HG02885 (cell line): ENCODE data around the gene ZYG11A.
"Not testable (repeated sequence)": the region's sequence is repeated elsewhere in the genome, so short reads cannot be mapped to it uniquely, and the experiment has no call there.

Experiments used
- ATAC-seq: cut with Tn5 transposase; IDR thresholded peaks from one replicate; pipeline ENCODE4 v1.9.1; 2021; ENCODE audit warnings: mild to moderate bottlenecking; ENCODE audit not compliant: unreplicated experiment, poor library complexity

The ZYG11A gene

GRCh38 chr1:52869727-52870126, 27.2 kb downstream of the ZYG11A start:
- not testable (repeated sequence) for ATAC-seq

GRCh38 chr1:52876843-52877242, 34.3 kb downstream of the ZYG11A start:
- no peak for ATAC-seq

- no peak for ATAC-seq
Measured at GRCh38 chr1:52877554-52877953, 35.0 kb downstream of the ZYG11A start.

GRCh38 chr1:52880206-52880605, 37.6 kb downstream of the ZYG11A start:
- ATAC-seq = no peak

GRCh38 chr1:52887483-52887882, 44.9 kb downstream of the ZYG11A start:
- ATAC-seq = no peak

- no peak for ATAC-seq
Measured at GRCh38 chr1:52892424-52893215, 50.1 kb downstream of the ZYG11A start.

DNA sequence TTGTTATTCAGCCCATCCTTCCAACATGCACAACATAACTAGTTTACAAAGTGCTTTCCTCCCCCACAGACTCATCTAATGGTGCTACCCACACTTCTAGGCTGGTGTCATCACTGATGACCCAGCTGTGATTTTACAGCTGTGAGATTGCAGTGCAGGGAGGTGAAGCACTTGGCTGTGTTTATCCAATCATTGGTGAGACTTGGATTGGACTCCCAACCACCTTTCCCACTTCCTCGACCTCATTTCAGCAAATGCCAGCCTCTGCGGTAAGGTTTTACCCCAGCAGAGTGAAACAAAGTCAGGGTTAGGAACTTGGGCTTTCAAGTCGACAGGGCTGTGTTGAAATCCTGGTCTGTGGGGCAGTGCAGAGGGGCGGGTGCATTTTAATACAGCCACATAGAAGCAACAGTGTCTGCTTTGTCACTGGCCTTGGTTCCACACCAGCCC, 56.9 kb downstream of the ZYG11A start:
- ATAC-seq = no peak

GRCh38 chr1:52900402-52900801, 57.8 kb downstream of the ZYG11A start:
- ATAC-seq = no peak

GRCh38 chr1:52901384-52901783, 58.8 kb downstream of the ZYG11A start:
- ATAC-seq = no peak

DNA sequence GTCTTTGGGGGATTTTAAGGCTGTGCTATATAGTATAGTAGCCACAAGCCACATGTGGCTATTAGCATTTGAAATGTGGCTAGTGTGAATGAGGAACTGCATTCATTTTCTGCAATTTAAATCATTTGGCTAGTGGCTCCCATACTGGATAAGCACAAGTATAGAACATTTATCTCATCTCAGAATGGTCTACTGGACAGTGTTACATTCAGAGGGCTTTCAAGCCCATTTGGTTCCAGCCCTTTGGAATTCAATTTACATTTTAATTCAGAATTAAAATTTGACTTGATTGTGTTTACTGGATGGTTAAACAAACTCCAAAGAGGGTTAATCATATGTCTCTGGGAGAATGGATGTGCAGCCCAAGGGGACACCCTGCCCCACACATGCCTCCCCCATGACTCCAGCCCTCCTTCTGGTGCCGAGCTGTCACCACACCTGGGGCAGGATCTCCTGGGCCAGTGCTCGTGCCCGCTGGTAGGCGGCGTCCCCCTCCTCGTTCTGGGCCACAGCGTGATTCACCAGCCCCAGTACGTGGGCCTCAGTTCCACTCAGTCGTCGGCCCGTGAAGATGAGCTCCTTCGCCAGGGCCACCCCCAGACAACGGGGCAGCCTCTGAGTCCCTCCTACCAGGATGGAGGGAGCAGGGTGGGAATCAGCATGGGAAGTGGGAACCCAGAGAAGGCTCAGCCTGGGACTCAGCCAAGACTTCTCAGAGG, 61.8 kb downstream of the ZYG11A start:
- ATAC-seq = no peak

GRCh38 chr1:52904927-52905698, 62.6 kb downstream of the ZYG11A start:
- no peak for ATAC-seq

DNA sequence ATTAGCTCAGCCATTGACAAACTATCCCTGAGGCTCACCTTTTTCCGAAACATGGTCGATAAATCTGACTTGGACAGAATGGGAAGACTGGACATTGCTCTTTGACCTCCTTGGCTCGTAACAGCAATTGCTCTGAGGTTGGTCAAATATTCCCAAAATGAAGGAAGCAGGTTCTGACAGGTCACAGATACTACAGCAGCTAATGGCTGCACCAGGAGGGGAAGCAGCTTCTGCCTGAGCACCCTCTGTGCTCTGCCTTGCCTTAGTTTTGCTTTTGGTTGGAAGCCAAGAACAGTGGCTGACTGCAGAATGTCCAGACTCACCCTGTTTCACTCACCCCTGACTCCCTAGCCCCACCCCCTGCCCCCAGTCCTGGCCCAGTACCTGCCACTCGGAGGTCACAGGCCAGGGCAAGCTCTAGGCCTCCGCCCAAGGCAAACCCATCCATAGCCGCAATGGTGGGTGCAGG, 63.6 kb downstream of the ZYG11A start:
- ATAC-seq = no peak

GRCh38 chr1:52907068-52907811, 64.7 kb downstream of the ZYG11A start:
- ATAC-seq = no peak

- no peak for ATAC-seq
Measured at GRCh38 chr1:52907812-52908153, 65.2 kb downstream of the ZYG11A start.

DNA sequence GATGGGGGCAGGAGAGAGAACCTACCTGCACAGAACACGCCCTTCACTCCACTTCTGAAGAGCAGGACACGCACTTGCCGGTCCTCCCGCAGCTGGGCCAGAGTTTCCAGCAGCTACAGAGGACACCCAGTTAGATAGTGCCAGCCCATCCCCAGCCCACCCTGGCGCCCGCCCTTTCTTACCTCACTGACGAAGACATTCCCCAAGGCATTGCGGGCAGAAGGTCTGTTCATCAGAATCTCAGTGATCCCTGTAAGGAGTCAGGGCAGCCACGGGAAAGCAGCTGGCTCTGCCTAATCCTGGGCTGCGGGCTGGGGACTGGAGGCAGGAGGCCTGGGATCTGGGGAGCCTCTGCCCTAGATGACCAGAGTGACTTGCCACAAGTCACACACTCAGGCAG, 69.0 kb downstream of the ZYG11A start:
- ATAC-seq = no peak

GRCh38 chr1:52913014-52913413, 70.5 kb downstream of the ZYG11A start:
- no peak for ATAC-seq

GRCh38 chr1:52913537-52913936, 71.0 kb downstream of the ZYG11A start:
- ATAC-seq = no peak

- ATAC-seq = no peak
Measured at GRCh38 chr1:52914463-52914862, 71.9 kb downstream of the ZYG11A start.

GRCh38 chr1:52915211-52915854, 72.8 kb downstream of the ZYG11A start:
- ATAC-seq = no peak

DNA sequence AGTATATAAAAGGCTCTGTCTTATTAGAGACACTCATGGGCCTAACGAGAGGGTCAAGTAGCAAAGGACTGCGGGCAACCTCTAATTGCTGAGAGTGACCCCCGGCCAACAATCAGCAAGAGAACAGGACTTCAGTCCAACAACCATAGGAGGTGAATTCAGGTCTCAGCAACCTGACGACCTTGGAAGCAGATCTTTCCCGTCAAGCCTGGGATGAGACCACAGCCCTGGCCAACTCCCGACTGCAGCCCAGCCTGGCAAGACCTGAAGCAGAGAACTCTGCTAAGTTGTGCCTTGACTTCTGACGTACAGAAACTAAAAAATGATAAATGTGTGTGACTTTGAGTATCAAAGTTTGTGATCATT, 73.3 kb downstream of the ZYG11A start:
- no peak for ATAC-seq
